Urinary bladder (tissue), 4 donors: ENCODE results near the gene DPP6. TPM values are rescaled to one million over a fixed set of nuclear protein-coding genes. Genes with fewer than 3 reads are reported as not detected.

Experiments used
- DNase-seq: peaks from one replicate; pipeline ENCODE4 v3.0.0-alpha.2; 2015; ENCODE audit errors: extremely low spot score
- H3K27ac ChIP-seq: one replicate; pipeline ENCODE4 v1.5.1; 2013; ENCODE audit warnings: low read depth, mild to moderate bottlenecking, moderate library complexity
- H3K36me3 ChIP-seq: one replicate; pipeline ENCODE4 v1.6.1; 2013; ENCODE audit warnings: mild to moderate bottlenecking, moderate library complexity; ENCODE audit not compliant: insufficient read depth
- H3K4me1 ChIP-seq: one replicate; pipeline ENCODE4 v1.6.1; 2013; ENCODE audit warnings: mild to moderate bottlenecking, moderate library complexity; ENCODE audit not compliant: insufficient read depth
- H3K4me3 ChIP-seq: one replicate; pipeline ENCODE4 v1.5.1; 2013; ENCODE audit warnings: low read depth, low read length
- WGBS: extraction: QIAGEN DNeasy Blood & Tissue Kit; methylation state at CpG from one replicate; pipeline ENCODE4 v1.1.7; 2013; 5-methylcytosine and 5-hydroxymethylcytosine counted together
- polyA plus RNA-seq: library from polyadenylated mRNA; stranded (reverse); fragments of 200-250 nt; gene quantifications from one replicate; pipeline ENCODE4 v1.2.3, GENCODE V29; 2013
- total RNA-seq: library from RNA; depleted of rRNA; stranded (reverse); fragments of >200 nt; gene quantifications from one replicate; pipeline ENCODE4 v1.2.3, GENCODE V29; 2014
- donor health status: healthy with polysubstance abuse.
- donor health status: healthy.

The DPP6 gene
- total and polyA plus RNA-seq, 2 donors = 1.2 to 2.4 TPM

- 88% methylated on average over 8 of the region's 8 CpGs for WGBS
- Histone ChIP-seq H3K36me3 (no peaks in the 10 kb centered on the region), H3K4me1 (no peaks in the 10 kb centered on the region), H3K27ac (no peak overlapping the region), H3K4me3 (no peak overlapping the region)
- DNase-seq = no peak
These were observed 204.0 kb downstream of the DPP6 start for GRCh38 chr7:154256150-154256549.

- WGBS = 68% methylated on average over 3 of the region's 3 CpGs
- DNase-seq = no peak
These were observed 207.2 kb downstream of the DPP6 start for GRCh38 chr7:154259396-154259795.

DNA sequence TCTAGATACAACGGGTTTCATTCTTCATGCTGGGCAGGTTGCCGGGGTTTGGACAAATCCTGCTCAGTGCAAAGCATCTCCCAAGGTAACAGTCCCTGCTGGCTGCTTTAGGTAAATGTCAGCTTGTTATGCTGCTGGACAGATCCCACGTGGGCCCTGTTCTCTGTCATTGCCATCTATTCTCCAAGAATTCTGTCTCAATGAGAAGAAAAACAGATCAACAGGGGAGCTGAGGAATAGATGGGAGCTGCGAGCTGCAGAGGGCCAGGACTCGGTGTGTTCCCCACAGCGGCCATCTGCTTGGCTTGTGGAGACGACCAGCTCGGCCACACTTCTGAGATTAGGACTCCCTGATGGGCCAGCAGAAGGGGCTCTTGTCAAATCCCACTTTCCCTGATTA, 235.2 kb downstream of the DPP6 start:
- WGBS = 54% methylated on average over 8 of the region's 8 CpGs
- Histone ChIP-seq H3K27ac (no peak overlapping the region), H3K36me3 (no peaks in the 10 kb centered on the region), H3K4me3 (no peak overlapping the region), H3K4me1 (no peaks in the 10 kb centered on the region)
- no peak for DNase-seq

More at GRCh38 chr7:154259396-154259795, 207.2 kb downstream of the DPP6 start:
- Histone ChIP-seq H3K4me3 (no peak overlapping the region), H3K36me3 (no peaks in the 10 kb centered on the region), H3K27ac (no peak overlapping the region), H3K4me1 (no peaks in the 10 kb centered on the region)

GRCh38 chr7:154289119-154289518, 236.9 kb downstream of the DPP6 start:
- Histone ChIP-seq H3K27ac (no peak overlapping the region), H3K4me1 (no peaks in the 10 kb centered on the region), H3K36me3 (no peaks in the 10 kb centered on the region), H3K4me3 (no peak overlapping the region)
- 86% methylated on average over 5 of the region's 5 CpGs for WGBS
- no peak for DNase-seq

- H3K4me3 ChIP-seq = no peak overlapping the region
- no peak for DNase-seq
- WGBS = 57% methylated on average over 4 of the region's 4 CpGs
- H3K27ac ChIP-seq = no peak overlapping the region
- no peaks in the 10 kb centered on the region for H3K4me1 ChIP-seq
- H3K36me3 ChIP-seq = no peaks in the 10 kb centered on the region
These were observed 244.2 kb downstream of the DPP6 start for GRCh38 chr7:154296443-154296842.

- Histone ChIP-seq H3K27ac (no peak overlapping the region), H3K4me1 (no peaks in the 10 kb centered on the region), H3K4me3 (no peak overlapping the region), H3K36me3 (no peaks in the 10 kb centered on the region)
- 79% methylated on average over 8 of the region's 8 CpGs for WGBS
- no peak for DNase-seq
These were observed 247.5 kb downstream of the DPP6 start for GRCh38 chr7:154299736-154300135.

DNA sequence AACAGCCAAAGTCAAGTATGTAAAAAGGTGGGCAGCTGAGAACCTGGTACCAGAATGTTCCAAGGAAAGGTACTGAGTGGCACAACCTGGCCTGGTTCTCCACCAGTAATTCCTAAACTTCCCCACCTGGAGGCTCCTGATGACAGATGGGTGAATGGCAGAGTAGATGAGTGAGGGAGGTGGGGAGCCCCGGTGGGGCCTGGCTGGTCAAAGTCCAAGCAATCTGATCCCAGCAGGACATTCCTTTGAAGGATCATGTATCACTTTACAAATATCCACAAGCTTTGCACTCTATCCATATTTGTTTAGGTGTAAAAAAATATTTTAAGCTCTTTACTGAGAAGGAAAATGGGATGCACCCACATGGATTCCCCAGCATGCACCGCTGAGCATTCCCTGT, 250.2 kb downstream of the DPP6 start:
- WGBS = 63% methylated on average over 2 of the region's 2 CpGs
- Histone ChIP-seq H3K4me3 (no peak overlapping the region), H3K4me1 (no peaks in the 10 kb centered on the region), H3K27ac (no peak overlapping the region), H3K36me3 (no peaks in the 10 kb centered on the region)
- DNase-seq = no peak

DNA sequence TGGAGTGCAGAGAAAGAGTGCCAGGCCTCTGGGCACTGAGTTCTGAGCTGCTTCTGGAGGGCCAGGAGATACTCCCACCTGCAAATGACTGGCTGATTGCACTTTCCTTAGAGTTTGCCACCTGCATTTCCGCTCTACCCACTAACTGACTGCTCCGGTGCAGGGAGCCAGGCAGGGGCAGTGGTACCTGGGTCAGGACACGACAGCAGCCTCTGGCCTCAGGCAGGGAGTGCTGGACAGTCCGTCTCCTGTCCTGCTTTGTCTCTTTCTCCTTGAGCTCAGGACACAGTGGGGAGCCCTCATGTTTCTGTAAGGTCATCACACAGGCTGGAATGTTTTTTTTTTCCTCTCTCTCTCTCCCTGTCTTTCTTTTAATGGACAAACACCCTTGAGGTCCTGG, 252.0 kb downstream of the DPP6 start:
- no peak for DNase-seq
- 47% methylated on average over 4 of the region's 4 CpGs for whole genome bisulfite sequencing
- Histone ChIP-seq H3K4me1 (no peaks in the 10 kb centered on the region), H3K36me3 (no peaks in the 10 kb centered on the region), H3K27ac (no peak overlapping the region), H3K4me3 (no peak overlapping the region)

- Histone ChIP-seq H3K36me3 (no peaks in the 10 kb centered on the region), H3K27ac (no peak overlapping the region), H3K4me3 (no peak overlapping the region), H3K4me1 (no peaks in the 10 kb centered on the region)
- 6% methylated on average over 57 of the region's 57 CpGs for WGBS
- no peak for DNase-seq
These were observed 252.8 kb downstream of the DPP6 start for GRCh38 chr7:154304740-154305700.

DNA sequence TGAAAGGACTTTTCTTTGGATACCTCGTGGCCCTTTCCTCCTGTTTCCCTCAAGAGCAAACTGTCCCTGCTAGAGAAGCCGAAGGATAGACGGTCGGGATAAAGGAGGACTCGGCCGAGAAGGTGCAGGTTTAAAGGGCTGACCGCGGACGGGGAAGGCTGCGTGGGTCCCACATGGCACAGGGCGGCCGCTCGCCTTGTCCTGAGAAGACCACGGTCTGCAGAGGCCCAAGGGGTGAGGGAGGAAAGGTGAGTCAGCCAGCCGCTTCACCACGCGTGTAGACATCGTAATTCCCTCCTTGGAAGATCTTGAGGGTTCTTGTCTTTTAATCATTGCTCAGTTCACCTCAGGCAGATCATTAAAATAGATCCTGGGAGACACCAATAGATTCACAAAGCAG, 253.8 kb downstream of the DPP6 start:
- 88% methylated on average over 18 of the region's 18 CpGs for WGBS
- no peak overlapping the region for H3K27ac ChIP-seq
- no peaks in the 10 kb centered on the region for H3K4me1 ChIP-seq
- no peak for DNase-seq
- no peaks in the 10 kb centered on the region for H3K36me3 ChIP-seq
- H3K4me3 ChIP-seq = no peak overlapping the region

DNA sequence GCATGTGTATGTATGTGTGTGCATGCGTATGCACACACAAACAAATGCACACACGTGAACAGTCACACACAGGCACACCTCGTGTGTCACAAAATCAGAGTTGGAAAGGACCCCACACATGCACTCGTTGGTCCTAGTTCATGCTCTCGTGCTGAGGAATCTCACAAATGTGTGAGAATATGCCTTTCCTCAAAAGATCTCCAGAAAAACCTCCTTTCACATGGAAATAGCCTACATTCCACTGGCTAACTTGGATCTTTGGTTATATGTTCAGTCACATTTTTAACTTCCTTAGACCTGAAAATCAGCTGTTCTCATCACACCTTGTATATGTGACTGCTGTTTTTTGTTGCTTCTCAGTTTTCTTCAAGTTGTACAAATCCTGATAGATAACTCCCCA, 256.7 kb downstream of the DPP6 start:
- DNase-seq = no peak
- Histone ChIP-seq H3K36me3 (no peaks in the 10 kb centered on the region), H3K27ac (no peak overlapping the region), H3K4me3 (no peak overlapping the region), H3K4me1 (no peaks in the 10 kb centered on the region)
- WGBS = 39% methylated on average over 5 of the region's 5 CpGs

DNA sequence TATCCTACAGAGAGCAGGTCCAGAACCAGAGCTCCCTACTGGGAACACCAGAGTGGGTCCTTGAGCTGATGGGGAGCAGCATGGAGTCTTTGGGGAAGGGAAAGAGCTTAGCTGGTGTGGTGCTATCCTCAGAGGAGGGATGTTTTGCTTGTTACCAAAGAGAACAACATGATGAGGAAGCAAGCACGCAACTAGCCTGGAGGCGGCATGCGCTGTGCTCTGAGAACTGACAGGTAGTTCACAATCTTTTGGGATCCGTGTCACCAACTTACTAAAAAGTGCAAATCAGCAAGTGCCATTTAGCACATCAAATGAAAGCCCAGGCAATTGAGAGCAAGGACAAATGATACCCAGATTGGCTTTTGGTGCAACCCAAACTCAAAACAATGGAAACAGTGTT, 257.9 kb downstream of the DPP6 start:
- Histone ChIP-seq H3K4me1 (no peaks in the 10 kb centered on the region), H3K4me3 (no peak overlapping the region), H3K36me3 (no peaks in the 10 kb centered on the region), H3K27ac (no peak overlapping the region)
- no peak for DNase-seq
- 62% methylated on average over 4 of the region's 4 CpGs for WGBS

- no peak overlapping the region for H3K4me3 ChIP-seq
- H3K27ac ChIP-seq = no peak overlapping the region
- WGBS = 91% methylated on average over 9 of the region's 9 CpGs
- H3K36me3 ChIP-seq = no peaks in the 10 kb centered on the region
- DNase-seq = no peak
- no peaks in the 10 kb centered on the region for H3K4me1 ChIP-seq
These were observed 272.0 kb downstream of the DPP6 start for GRCh38 chr7:154324196-154324595.

DNA sequence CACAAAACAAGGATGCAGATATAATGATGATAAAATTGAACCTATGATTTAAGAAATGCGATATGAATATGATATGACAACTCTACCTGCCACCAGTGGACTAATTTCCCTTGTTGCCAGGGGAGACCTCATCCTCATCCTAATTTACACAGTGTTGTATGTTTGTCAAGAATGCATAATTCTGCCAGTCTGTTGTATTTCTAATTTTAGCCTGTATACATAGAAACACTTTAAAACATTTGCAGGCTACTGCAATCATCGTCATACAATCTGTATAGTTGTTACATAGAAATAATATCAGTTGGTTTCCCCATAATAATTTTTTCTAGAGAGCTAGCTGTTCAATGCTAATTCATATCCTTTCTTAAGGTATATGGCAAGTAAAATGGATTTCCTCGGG, 274.2 kb downstream of the DPP6 start:
- Histone ChIP-seq H3K27ac (no peak overlapping the region), H3K4me1 (no peaks in the 10 kb centered on the region), H3K36me3 (no peaks in the 10 kb centered on the region), H3K4me3 (no peak overlapping the region)
- no peak for DNase-seq
- WGBS = 64% methylated on average over 3 of the region's 3 CpGs
